ENCODE results near the gene PSMB11. TPM values are rescaled to one million over a fixed set of nuclear protein-coding genes. Genes with fewer than 3 reads are reported as not detected.

PSMB11 gene
- total and polyA plus RNA-seq, 10 of the 15 experiments (the other 5 are each of a cell fraction or from before 2014, with no cell fraction given), result not detected

DNA sequence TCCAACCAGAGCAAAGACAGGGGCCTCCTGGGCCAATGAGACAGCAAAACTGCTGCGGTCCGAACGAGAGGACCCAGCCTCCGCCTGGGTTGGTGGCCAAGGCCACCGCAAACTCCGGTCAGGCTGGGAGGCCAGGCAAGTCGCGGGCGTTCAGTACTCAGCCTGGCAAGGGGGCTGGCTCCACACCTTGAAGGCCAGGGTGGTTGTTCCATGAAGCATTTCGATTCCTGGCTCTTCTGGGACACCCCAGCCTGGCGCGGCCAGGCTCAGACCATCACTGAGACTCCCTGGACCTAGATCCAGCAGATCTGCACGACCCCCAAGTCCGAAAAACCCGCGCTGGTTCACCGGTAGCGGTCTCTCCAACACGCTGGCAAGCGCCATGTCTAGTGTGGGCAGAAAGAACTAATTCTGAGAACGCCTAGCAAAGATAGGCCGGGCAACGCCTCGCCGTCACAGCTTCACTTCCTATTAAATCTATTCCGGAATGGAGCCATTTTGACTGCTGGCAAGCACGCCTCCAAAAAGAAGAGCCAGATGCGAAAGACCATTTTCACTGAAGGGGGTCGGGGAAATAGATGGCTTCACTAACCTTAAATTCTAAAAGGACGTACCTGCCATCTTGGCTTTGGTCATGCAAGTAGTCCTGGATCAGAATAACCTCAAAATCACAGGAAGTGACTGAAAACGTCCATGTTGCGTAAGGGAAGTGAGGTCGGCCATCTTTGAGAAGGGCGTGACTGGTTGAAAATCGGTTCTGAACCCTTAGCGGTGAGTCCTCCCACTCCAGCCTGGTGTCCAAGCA lies 7.3 kb upstream of the PSMB11 start, which contains the start of gene PSMB5:
Gene PSMB5 (minus strand): TSS at position 403 of the 805 bp plus-strand sequence. CDS start 19 bp downstream, at position 384.
- Histone ChIP-seq H3K27ac (ENCODE audit: control insufficient read depth, insufficient read depth) (peak within 1 kb of the TSS; percentile 92), H2AFZ (ENCODE audit: control insufficient read depth, low read depth, low read length) (peak within 1 kb of the TSS; percentile 99), H3K4me2 (ENCODE audit: control insufficient read depth, insufficient read depth) (peak within 1 kb of the TSS; percentile 85), H3K36me3 (ENCODE audit: control insufficient read depth in 2 of 2, insufficient read depth in 2 of 2, low read length in 1 of 2) (peaks cover 0 to 13% of the 10 kb centered on the region in 2 experiments), H3K4me1 (ENCODE audit: control insufficient read depth, insufficient read depth, low read length) (peaks cover 6% of the 10 kb centered on the region), H3K79me2 (ENCODE audit: control insufficient read depth, insufficient read depth, low read length) (peaks cover 17% of the 10 kb centered on the region), H3K9me3 (replicated peaks; ENCODE audit: control insufficient read depth, insufficient read depth, low read length) (no peaks in the 10 kb centered on the region), H3K9ac (ENCODE audit: control insufficient read depth, insufficient read depth, low read length) (peak within 1 kb of the TSS; percentile 96), H4K20me1 (ENCODE audit: control insufficient read depth, insufficient read depth) (no peaks in the 10 kb centered on the region), H3K27me3 (replicated peaks in 1 of 2; ENCODE audit: control insufficient read depth in 2 of 2, insufficient read depth in 2 of 2, low read length in 1 of 2) (no peaks in the 10 kb centered on the region), H3K4me3 (peak within 1 kb of the TSS; percentile 83)
- RAD21 ChIA-PET (ENCODE audit: unreplicated experiment), result interaction anchor here (0.6 to 2.5 kb wide), 5 partner anchors 23 to 48 kb away, joined by 3 to 13 read pairs (median 5); no protein-coding TSS in a partner anchor
- in situ Hi-C loops (cut with MboI), result no loop called here
- intact Hi-C loops (cut with micrococcal nuclease; ENCODE audit: unreplicated experiment), result no loop called here
- SMC1A ChIA-PET (ENCODE audit: uncharacterized antibody, unreplicated experiment), result interaction anchor here (0.6 to 1.8 kb wide), 4 partner anchors 13 to 58 kb away, joined by 3 to 7 read pairs (median 4); no protein-coding TSS in a partner anchor
- ATAC-seq (peak; percentile 98), FAIRE-seq (peak; percentile 100), DNase-seq (ENCODE audit: low read depth, low spot score) (peak; percentile 98)
- under 1% methylated on average over 36 of the region's 36 CpGs for WGBS (ENCODE audit: insufficient coverage, insufficient replicate concordance, low lambda C conversion rate, missing lambda C conversion rate)
- CTCF ChIA-PET, result interaction anchor here (0.8 to 3.6 kb wide), 8 partner anchors 22 to 120 kb away, joined by 3 to 16 read pairs (median 5); no protein-coding TSS in a partner anchor
- no TSS peak for BruUV-seq (replicated peaks)
- POLR2A ChIA-PET, result interaction anchor here (0.6 to 1.0 kb wide), 3 partner anchors 28 to 99 kb away, joined by 3 to 4 read pairs (median 3); no protein-coding TSS in a partner anchor
- no peak for TF ChIP-seq SREBF2 (IDR thresholded peaks at IDR 0.05; ENCODE audit: low read length)
- TF ChIP-seq JUND (IDR thresholded peaks at IDR 0.05; ENCODE audit: low read depth, low read length), result no peak
- no peak for TF ChIP-seq SUZ12 (IDR thresholded peaks at IDR 0.05; ENCODE audit: unreplicated experiment)
- TF ChIP-seq, protein P1, sequence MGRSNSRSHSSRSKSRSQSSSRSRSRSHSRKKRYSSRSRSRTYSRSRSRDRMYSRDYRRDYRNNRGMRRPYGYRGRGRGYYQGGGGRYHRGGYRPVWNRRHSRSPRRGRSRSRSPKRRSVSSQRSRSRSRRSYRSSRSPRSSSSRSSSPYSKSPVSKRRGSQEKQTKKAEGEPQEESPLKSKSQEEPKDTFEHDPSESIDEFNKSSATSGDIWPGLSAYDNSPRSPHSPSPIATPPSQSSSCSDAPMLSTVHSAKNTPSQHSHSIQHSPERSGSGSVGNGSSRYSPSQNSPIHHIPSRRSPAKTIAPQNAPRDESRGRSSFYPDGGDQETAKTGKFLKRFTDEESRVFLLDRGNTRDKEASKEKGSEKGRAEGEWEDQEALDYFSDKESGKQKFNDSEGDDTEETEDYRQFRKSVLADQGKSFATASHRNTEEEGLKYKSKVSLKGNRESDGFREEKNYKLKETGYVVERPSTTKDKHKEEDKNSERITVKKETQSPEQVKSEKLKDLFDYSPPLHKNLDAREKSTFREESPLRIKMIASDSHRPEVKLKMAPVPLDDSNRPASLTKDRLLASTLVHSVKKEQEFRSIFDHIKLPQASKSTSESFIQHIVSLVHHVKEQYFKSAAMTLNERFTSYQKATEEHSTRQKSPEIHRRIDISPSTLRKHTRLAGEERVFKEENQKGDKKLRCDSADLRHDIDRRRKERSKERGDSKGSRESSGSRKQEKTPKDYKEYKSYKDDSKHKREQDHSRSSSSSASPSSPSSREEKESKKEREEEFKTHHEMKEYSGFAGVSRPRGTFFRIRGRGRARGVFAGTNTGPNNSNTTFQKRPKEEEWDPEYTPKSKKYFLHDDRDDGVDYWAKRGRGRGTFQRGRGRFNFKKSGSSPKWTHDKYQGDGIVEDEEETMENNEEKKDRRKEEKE (IDR thresholded peaks at IDR 0.05), result no peak
- TF ChIP-seq, protein P2, sequence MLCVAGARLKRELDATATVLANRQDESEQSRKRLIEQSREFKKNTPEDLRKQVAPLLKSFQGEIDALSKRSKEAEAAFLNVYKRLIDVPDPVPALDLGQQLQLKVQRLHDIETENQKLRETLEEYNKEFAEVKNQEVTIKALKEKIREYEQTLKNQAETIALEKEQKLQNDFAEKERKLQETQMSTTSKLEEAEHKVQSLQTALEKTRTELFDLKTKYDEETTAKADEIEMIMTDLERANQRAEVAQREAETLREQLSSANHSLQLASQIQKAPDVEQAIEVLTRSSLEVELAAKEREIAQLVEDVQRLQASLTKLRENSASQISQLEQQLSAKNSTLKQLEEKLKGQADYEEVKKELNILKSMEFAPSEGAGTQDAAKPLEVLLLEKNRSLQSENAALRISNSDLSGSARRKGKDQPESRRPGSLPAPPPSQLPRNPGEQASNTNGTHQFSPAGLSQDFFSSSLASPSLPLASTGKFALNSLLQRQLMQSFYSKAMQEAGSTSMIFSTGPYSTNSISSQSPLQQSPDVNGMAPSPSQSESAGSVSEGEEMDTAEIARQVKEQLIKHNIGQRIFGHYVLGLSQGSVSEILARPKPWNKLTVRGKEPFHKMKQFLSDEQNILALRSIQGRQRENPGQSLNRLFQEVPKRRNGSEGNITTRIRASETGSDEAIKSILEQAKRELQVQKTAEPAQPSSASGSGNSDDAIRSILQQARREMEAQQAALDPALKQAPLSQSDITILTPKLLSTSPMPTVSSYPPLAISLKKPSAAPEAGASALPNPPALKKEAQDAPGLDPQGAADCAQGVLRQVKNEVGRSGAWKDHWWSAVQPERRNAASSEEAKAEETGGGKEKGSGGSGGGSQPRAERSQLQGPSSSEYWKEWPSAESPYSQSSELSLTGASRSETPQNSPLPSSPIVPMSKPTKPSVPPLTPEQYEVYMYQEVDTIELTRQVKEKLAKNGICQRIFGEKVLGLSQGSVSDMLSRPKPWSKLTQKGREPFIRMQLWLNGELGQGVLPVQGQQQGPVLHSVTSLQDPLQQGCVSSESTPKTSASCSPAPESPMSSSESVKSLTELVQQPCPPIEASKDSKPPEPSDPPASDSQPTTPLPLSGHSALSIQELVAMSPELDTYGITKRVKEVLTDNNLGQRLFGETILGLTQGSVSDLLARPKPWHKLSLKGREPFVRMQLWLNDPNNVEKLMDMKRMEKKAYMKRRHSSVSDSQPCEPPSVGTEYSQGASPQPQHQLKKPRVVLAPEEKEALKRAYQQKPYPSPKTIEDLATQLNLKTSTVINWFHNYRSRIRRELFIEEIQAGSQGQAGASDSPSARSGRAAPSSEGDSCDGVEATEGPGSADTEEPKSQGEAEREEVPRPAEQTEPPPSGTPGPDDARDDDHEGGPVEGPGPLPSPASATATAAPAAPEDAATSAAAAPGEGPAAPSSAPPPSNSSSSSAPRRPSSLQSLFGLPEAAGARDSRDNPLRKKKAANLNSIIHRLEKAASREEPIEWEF (IDR thresholded peaks at IDR 0.05; ENCODE audit: insufficient replicate concordance, low read depth, low read length), result no peak
- no peak for TF ChIP-seq REST (IDR thresholded peaks at IDR 0.05; ENCODE audit: low read depth, low read length)
- no peak for TF ChIP-seq EP300 (IDR thresholded peaks at IDR 0.05; ENCODE audit: borderline replicate concordance in 1 of 2, control insufficient read depth in 1 of 2, low read depth in 2 of 2, low read length in 2 of 2)
- peak in 1 of 2 experiments; percentile 68; a peak in 1 of 4 replicates for TF ChIP-seq CEBPB (IDR thresholded peaks at IDR 0.05; ENCODE audit: borderline replicate concordance in 1 of 2, low read depth in 2 of 2, low read length in 2 of 2)
- TF ChIP-seq NR2C2 (IDR thresholded peaks at IDR 0.05; ENCODE audit: borderline replicate concordance, control insufficient read depth, insufficient read length, low read depth), result no peak
